DOHH2 (cell line): Measurements from ENCODE around the gene PGM2L1.

Source experiments
- EZH2phosphoT487 ChIP-seq: fragments of 200-600 bp; sonication (generic); IDR thresholded peaks from 2 replicates; pipeline ENCODE4 v1.6.1; 2017; ENCODE audit warnings: borderline replicate concordance, mild to moderate bottlenecking, antibody characterized with exemption, low read length, moderate library complexity, mixed read lengths
- TF ChIP-seq, protein P1 (sequence below): fragments of 200-600 bp; sonication (generic); IDR thresholded peaks from one replicate; pipeline ENCODE4 v1.5.1; 2014; ENCODE audit warnings: antibody characterized with exemption, mild to moderate bottlenecking, low read depth, low read length; ENCODE audit not compliant: poor library complexity, severe bottlenecking

DNA sequence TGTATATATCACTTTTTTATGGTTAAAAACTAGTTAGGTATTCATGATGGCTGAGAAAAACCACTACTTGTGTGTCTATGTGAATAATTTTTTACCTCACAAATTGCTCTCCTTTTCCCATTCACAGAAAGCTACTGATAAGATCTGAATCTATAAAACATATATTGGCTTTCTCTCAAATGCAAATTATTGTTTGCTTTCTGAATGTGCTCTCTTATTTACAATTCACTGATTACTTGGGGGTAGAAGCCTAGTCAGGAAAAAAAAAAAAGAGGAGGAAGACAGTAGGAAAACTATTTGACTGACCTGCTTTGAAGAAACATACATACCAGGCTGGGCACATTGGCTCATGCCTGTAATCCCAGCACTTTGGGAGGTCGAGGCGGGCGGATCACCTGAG lies 20.5 kb downstream of the PGM2L1 start:
- TF ChIP-seq, protein P1, sequence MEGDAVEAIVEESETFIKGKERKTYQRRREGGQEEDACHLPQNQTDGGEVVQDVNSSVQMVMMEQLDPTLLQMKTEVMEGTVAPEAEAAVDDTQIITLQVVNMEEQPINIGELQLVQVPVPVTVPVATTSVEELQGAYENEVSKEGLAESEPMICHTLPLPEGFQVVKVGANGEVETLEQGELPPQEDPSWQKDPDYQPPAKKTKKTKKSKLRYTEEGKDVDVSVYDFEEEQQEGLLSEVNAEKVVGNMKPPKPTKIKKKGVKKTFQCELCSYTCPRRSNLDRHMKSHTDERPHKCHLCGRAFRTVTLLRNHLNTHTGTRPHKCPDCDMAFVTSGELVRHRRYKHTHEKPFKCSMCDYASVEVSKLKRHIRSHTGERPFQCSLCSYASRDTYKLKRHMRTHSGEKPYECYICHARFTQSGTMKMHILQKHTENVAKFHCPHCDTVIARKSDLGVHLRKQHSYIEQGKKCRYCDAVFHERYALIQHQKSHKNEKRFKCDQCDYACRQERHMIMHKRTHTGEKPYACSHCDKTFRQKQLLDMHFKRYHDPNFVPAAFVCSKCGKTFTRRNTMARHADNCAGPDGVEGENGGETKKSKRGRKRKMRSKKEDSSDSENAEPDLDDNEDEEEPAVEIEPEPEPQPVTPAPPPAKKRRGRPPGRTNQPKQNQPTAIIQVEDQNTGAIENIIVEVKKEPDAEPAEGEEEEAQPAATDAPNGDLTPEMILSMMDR, result no peak
- TF ChIP-seq EZH2phosphoT487, result no peak
